CD4-positive, alpha-beta T cell treated with Interleukin-6 at 100 ng/mL for 8 hours (primary cell): ENCODE results near the gene EPOP.
"Not testable (repeated sequence)": the region's sequence is repeated elsewhere in the genome, so short reads cannot be mapped to it uniquely, and the experiment has no call there.

Experiments used
- DNase-seq: peaks from one replicate; pipeline ENCODE4 v3.0.0-alpha.2; 2020; ENCODE audit warnings: mixed read lengths, low spot score

The EPOP gene

GRCh38 chr17:38653230-38653629 is 21.5 kb downstream of the EPOP start:
- DNase-seq: no peak

GRCh38 chr17:38650653-38651173 is 24.0 kb downstream of the EPOP start:
- DNase-seq: not testable (repeated sequence)

DNA sequence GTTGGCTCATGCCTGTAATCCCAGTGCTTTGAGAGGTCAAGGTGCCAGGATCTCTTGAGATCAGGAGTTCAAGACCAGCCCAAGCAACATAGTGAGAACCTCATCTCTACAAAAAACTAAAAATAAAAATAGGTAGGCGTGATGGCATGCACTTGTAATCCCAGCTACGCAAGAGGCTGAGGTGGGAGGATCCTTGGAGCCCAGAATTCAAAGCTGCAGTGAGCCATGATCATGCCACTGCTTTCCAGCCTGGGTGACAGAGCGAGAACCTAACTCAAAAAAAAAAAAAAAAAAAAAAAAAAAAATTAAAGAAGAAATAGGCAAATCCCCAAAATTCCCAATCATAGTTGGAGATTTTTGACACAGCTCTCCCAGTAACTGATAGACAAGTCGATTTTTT is 36.8 kb downstream of the EPOP start:
- no peak for DNase-seq

DNA sequence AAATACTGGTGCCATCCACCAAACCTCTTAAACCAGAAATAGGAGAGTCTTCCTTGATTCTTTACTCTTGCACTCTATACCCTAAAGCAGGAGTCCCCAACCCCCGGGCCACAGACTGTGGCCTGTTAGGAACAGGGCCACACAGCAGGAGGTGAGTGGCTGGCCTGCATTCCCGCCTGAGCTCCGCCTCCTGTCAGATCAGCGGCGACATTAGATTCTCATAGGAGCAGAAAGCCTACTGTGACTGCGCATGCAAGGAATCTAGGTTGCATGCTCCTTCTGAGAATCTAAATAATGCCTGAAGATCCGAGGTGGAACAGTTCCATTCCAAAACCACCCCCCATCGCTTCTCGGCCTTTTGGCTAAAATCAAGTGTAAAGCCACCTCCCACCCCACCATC is 38.7 kb downstream of the EPOP start:
- DNase-seq: no peak

GRCh38 chr17:38632334-38632733 is 42.4 kb downstream of the EPOP start:
- no peak for DNase-seq

GRCh38 chr17:38628441-38628840 is 46.3 kb downstream of the EPOP start:
- DNase-seq: no peak

GRCh38 chr17:38627957-38628356 is 46.8 kb downstream of the EPOP start:
- DNase-seq: no peak

GRCh38 chr17:38626606-38627226 is 48.0 kb downstream of the EPOP start:
- DNase-seq: not testable (repeated sequence)

DNA sequence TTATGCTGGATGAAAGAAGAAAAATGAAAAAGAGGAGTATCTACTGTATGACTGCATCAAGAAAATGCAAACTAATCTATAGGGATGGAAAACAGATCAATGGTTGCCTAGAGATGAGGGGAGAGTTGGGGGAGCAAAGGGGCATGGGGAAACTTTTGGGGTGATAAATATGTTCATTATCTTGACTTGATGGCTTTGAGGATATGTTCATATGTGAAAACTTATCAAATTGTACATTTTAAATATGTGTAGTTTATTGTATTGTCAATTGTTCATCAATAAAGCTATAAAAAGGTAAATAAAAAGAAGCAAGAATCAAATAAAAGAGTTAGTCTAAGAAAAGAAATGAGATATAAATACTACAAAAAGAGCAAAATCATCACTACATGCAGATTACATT is 49.3 kb downstream of the EPOP start:
- DNase-seq: no peak

DNA sequence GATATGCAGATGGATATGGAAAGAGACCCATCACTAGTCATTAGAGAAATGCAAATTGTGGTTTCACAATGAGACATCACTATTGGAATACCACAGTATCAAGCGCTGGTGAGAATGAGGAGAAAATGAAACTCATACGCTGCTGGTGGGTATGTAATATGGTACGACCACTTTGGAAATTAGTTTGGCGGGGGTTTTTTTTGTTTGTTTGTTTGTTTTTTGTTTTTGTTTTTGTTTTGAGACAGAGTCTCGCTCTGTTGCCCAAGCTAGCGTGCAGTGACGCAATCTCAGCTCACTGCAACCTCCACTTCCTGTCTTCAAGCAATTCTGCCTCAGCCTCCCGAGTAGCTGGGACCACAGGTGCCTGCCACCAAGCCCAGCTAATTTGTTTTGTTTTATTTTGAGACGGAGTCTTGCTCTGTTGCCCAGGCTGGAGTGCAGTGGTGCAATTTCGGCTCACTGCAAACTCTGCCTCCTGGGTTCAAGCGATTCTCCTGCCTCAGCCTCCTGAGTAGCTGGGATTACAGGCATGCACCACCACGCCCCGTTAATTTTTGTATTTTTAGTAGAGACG is 49.9 kb downstream of the EPOP start:
- DNase-seq: not testable (repeated sequence)
